ENCODE results near the gene PSMB5.
"Not testable (repeated sequence)": the region's sequence is repeated elsewhere in the genome, so short reads cannot be mapped to it uniquely, and the experiment has no call there.

The PSMB5 gene

DNA sequence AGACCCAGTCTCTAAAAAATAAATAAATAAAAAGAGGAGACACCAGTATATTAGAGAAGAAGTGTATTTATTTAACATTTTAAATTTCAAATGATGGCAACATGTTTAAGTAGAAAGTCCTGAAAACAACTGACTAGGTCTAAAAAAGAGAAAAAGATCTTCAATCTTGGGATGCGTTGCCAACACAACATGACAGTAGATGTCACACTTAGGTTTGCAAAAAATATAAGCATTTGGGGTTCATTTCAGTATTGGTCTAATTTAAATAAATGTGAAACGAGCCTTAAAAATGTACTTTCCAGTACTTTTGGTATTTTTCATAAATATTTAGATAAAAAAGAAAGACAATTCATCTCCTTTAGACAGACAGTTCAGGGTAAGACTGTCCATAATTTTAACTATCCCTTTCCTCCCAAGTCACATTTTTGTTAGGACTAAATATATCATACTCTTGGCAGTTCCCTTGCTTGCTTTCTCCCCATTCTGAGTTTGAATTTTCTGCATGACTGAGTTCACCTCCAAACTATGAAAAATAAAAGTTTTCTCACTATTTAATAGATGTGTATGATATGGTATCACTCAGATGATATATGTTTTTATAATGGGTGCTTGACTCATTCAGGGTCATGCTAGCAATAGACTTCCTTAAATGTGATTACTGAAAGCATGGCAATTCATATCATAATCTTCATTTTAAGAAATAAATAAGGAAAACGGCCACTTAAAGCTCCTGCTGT, 29.1 kb downstream of the PSMB5 start:
- H3K9ac ChIP-seq, result peak overlapping the region; percentile 95; the same call in 1 of the 2 replicates
- no peaks in the 10 kb centered on the region for H3K27me3 ChIP-seq (ENCODE audit: insufficient read depth, low read depth)
- H3K4me2 ChIP-seq, result peak overlapping the region; percentile 96
- H2AFZ ChIP-seq (ENCODE audit: low read depth), result no peak overlapping the region
- H3K4me3 ChIP-seq (IDR thresholded peaks at IDR 0.05; ENCODE audit: insufficient read depth, low read depth, low read length), result no peak overlapping the region
- TF ChIP-seq CTCF (conservative IDR thresholded peaks at IDR 0.05; ENCODE audit: low read depth, low read length), result no peak
- H3K27ac ChIP-seq, result peak overlapping the region; percentile 96; the same call in 1 of the 2 replicates
- no peaks in the 10 kb centered on the region for H3K36me3 ChIP-seq (ENCODE audit: insufficient read depth)
- H3K79me2 ChIP-seq (ENCODE audit: insufficient read depth, low read depth), result no peaks in the 10 kb centered on the region
- peaks cover 31% of the 10 kb centered on the region for H3K4me1 ChIP-seq (ENCODE audit: low read depth, poor library complexity, severe bottlenecking)
- no peaks in the 10 kb centered on the region for H4K20me1 ChIP-seq (ENCODE audit: insufficient read depth)

- H3K9ac ChIP-seq; H3K27me3 ChIP-seq (ENCODE audit: insufficient read depth, low read depth); H3K36me3 ChIP-seq (ENCODE audit: insufficient read depth); H3K79me2 ChIP-seq (ENCODE audit: insufficient read depth, low read depth); H3K27ac ChIP-seq; H4K20me1 ChIP-seq (ENCODE audit: insufficient read depth); H2AFZ ChIP-seq (ENCODE audit: low read depth); H3K4me3 ChIP-seq (IDR thresholded peaks at IDR 0.05; ENCODE audit: insufficient read depth, low read depth, low read length); H3K4me2 ChIP-seq: not testable (repeated sequence)
- H3K4me1 ChIP-seq (ENCODE audit: low read depth, poor library complexity, severe bottlenecking), result peaks cover 30% of the 10 kb centered on the region
Observed at GRCh38 chr14:23004274-23004673, 30.4 kb downstream of the PSMB5 start.

- Histone ChIP-seq H4K20me1 (ENCODE audit: insufficient read depth) (no peaks in the 10 kb centered on the region), H3K9ac (no peak overlapping the region), H2AFZ (ENCODE audit: low read depth) (no peak overlapping the region), H3K4me2 (no peak overlapping the region), H3K79me2 (ENCODE audit: insufficient read depth, low read depth) (no peaks in the 10 kb centered on the region), H3K4me3 (IDR thresholded peaks at IDR 0.05; ENCODE audit: insufficient read depth, low read depth, low read length) (no peak overlapping the region), H3K4me1 (ENCODE audit: low read depth, poor library complexity, severe bottlenecking) (peaks cover 15% of the 10 kb centered on the region), H3K36me3 (ENCODE audit: insufficient read depth) (no peaks in the 10 kb centered on the region), H3K27ac (no peak overlapping the region), H3K27me3 (ENCODE audit: insufficient read depth, low read depth) (no peaks in the 10 kb centered on the region)
- TF ChIP-seq CTCF (conservative IDR thresholded peaks at IDR 0.05; ENCODE audit: low read depth, low read length), result no peak
Observed at GRCh38 chr14:23002592-23002991, 32.1 kb downstream of the PSMB5 start.

DNA sequence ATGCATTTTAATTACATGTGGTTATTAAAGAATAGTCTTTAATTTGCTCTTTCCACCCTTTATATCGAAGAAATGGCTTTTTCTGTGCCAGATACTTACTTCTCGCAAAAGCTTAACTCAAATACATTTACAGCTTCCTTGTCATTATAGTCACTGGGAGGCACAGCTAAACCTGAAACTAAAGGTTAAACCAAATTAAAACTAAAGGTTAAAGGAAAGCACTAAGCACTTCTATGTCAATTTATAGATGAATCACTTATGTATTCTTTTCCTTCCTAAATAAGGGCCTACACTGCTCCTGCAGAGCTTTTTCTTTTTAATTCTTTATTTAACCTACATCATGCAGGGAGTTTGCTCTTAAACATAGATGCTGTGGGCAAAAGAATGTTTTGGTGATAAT, 33.8 kb downstream of the PSMB5 start:
- H3K36me3 ChIP-seq (ENCODE audit: insufficient read depth), result no peaks in the 10 kb centered on the region
- no peaks in the 10 kb centered on the region for H3K79me2 ChIP-seq (ENCODE audit: insufficient read depth, low read depth)
- H4K20me1 ChIP-seq (ENCODE audit: insufficient read depth), result no peaks in the 10 kb centered on the region
- H3K4me2 ChIP-seq, result no peak overlapping the region
- no peak overlapping the region for H3K9ac ChIP-seq
- peaks cover 7% of the 10 kb centered on the region for H3K4me1 ChIP-seq (ENCODE audit: low read depth, poor library complexity, severe bottlenecking)
- H3K27me3 ChIP-seq (ENCODE audit: insufficient read depth, low read depth), result no peaks in the 10 kb centered on the region
- H3K4me3 ChIP-seq (IDR thresholded peaks at IDR 0.05; ENCODE audit: insufficient read depth, low read depth, low read length), result no peak overlapping the region
- H3K27ac ChIP-seq, result no peak overlapping the region
- no peak overlapping the region for H2AFZ ChIP-seq (ENCODE audit: low read depth)
- no peak for TF ChIP-seq CTCF (conservative IDR thresholded peaks at IDR 0.05; ENCODE audit: low read depth, low read length)

- Histone ChIP-seq H3K79me2 (ENCODE audit: insufficient read depth, low read depth) (no peaks in the 10 kb centered on the region), H3K36me3 (ENCODE audit: insufficient read depth) (no peaks in the 10 kb centered on the region), H3K9ac (no peak overlapping the region), H3K27ac (no peak overlapping the region), H4K20me1 (ENCODE audit: insufficient read depth) (no peaks in the 10 kb centered on the region), H3K4me2 (no peak overlapping the region), H3K4me3 (IDR thresholded peaks at IDR 0.05; ENCODE audit: insufficient read depth, low read depth, low read length) (no peak overlapping the region), H3K27me3 (ENCODE audit: insufficient read depth, low read depth) (no peaks in the 10 kb centered on the region), H2AFZ (ENCODE audit: low read depth) (no peak overlapping the region), H3K4me1 (ENCODE audit: low read depth, poor library complexity, severe bottlenecking) (peaks cover 6% of the 10 kb centered on the region)
- no peak for TF ChIP-seq CTCF (conservative IDR thresholded peaks at IDR 0.05; ENCODE audit: low read depth, low read length)
Observed at GRCh38 chr14:22998329-22999012, 36.2 kb downstream of the PSMB5 start.

Measured in KMS-11 (cell line).